Measurements from ENCODE around the gene SRMS. TPM values are rescaled to one million over a fixed set of nuclear protein-coding genes. Genes with fewer than 3 reads are reported as not detected.

SRMS gene
- total and polyA plus RNA-seq, 2 donors (not counting 1 experiment from before 2014, with no cell fraction given): not detected

DNA sequence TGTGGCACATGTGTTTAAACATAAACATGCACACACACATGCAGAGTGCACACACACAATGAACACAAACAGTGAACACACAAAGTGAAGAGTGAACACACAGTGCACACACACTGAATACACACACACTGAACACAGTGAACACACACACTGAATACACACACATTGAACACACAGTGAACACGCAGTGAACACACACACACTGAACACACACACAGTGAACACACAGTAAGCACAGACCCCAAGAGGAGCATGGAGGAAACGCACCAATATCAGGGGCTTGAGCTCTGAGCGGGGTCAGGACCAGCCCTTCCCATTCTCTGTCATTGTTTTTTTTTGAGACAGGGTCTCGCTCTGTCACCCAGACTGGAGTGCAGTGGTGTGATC is 43.6 kb upstream of the SRMS start:
- no peak for DNase-seq (ENCODE audit: low read depth in 2 of 2)
- Histone ChIP-seq H4K20me1 (ENCODE audit: control insufficient read depth, extremely low read depth, insufficient read depth, low read length) (no peaks in the 10 kb centered on the region), H3K9me3 (ENCODE audit: control insufficient read depth, insufficient read depth, low read depth, low read length) (no peaks in the 10 kb centered on the region), H3K4me3 (replicated peaks in 1 of 4; ENCODE audit: control extremely low read depth in 1 of 4, insufficient read depth in 1 of 4, low read depth in 3 of 4, low read length in 4 of 4) (no peak overlapping the region), H3K27ac (ENCODE audit: insufficient read depth, low read length) (no peak overlapping the region), H3K9ac (ENCODE audit: insufficient read depth, low read length) (no peak overlapping the region), H3K27me3 (ENCODE audit: control insufficient read depth, insufficient read depth, low read length) (no peaks in the 10 kb centered on the region), H2AFZ (ENCODE audit: low read length) (no peak overlapping the region), H3K36me3 (ENCODE audit: control insufficient read depth, insufficient read depth, low read length) (peaks cover 17% of the 10 kb centered on the region), H3K4me1 (ENCODE audit: control insufficient read depth, extremely low read depth, insufficient read depth, low read length) (peaks cover 8% of the 10 kb centered on the region), H3K79me2 (ENCODE audit: control insufficient read depth, insufficient read depth, low read length) (no peaks in the 10 kb centered on the region), H3K4me2 (ENCODE audit: extremely low read depth, insufficient read depth, low read length) (no peak overlapping the region)
- no peak for TF ChIP-seq EZH2 (IDR thresholded peaks at IDR 0.05; ENCODE audit: low read length, missing control alignments)
- TF ChIP-seq, protein P1, sequence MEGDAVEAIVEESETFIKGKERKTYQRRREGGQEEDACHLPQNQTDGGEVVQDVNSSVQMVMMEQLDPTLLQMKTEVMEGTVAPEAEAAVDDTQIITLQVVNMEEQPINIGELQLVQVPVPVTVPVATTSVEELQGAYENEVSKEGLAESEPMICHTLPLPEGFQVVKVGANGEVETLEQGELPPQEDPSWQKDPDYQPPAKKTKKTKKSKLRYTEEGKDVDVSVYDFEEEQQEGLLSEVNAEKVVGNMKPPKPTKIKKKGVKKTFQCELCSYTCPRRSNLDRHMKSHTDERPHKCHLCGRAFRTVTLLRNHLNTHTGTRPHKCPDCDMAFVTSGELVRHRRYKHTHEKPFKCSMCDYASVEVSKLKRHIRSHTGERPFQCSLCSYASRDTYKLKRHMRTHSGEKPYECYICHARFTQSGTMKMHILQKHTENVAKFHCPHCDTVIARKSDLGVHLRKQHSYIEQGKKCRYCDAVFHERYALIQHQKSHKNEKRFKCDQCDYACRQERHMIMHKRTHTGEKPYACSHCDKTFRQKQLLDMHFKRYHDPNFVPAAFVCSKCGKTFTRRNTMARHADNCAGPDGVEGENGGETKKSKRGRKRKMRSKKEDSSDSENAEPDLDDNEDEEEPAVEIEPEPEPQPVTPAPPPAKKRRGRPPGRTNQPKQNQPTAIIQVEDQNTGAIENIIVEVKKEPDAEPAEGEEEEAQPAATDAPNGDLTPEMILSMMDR (conservative IDR thresholded peaks at IDR 0.05 in 1 of 2, IDR thresholded peaks at IDR 0.05 in 1 of 2; ENCODE audit: low read depth in 1 of 2, low read length in 2 of 2): no peak

DNA sequence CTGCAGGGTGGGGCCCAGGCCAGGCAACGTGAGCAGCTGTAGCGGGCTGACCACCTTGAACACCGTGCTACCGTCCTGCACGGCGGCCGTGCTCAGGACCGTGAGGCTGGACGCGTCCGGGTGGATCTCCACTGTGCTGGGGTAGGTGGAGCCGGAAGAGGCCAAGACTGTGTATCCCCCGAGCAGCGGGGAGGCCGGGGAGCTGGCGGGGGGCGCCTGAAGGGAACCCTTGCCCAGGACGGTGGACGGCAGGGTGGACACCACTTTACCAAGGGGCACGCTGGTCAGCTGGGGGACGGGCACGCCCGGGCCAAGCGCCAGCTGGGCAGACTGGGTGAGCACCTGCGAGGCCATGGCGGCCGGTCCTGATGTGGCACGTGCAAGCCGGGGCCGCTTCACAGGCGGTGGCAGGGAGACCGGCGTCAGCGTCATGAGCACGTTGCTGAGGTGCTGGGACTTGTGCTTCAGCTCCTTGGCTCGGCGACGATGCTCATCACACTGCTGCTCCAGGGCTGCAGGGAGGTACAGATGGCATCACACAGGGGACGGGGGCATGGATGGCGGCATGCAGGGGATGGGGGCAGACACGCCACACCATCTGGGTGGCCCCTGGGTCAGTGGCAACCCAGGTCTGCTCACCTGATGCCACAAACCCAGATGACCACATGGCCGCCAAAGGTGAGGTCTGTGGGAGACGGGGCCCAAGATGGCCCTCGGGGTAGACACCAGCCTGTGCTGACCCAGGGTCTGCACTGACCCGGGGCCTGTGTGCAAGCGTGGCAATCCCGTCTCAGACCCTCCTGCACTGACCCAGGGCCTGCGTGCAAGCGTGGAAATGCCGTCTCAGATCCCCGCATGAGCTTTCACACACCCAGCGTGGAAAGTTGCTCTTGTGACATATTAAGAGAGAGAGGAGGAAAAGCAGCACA is 42.9 kb upstream of the SRMS start:
- Histone ChIP-seq H3K27ac (ENCODE audit: insufficient read depth, low read length) (no peak overlapping the region), H3K9ac (ENCODE audit: insufficient read depth, low read length) (no peak overlapping the region), H3K79me2 (ENCODE audit: control insufficient read depth, insufficient read depth, low read length) (no peaks in the 10 kb centered on the region), H3K27me3 (ENCODE audit: control insufficient read depth, insufficient read depth, low read length) (no peaks in the 10 kb centered on the region), H3K4me1 (ENCODE audit: control insufficient read depth, extremely low read depth, insufficient read depth, low read length) (peaks cover 8% of the 10 kb centered on the region), H2AFZ (ENCODE audit: low read length) (no peak overlapping the region), H3K4me3 (replicated peaks in 1 of 4; ENCODE audit: control extremely low read depth in 1 of 4, insufficient read depth in 1 of 4, low read depth in 3 of 4, low read length in 4 of 4) (no peak overlapping the region), H3K4me2 (ENCODE audit: extremely low read depth, insufficient read depth, low read length) (no peak overlapping the region), H3K36me3 (ENCODE audit: control insufficient read depth, insufficient read depth, low read length) (peaks cover 17% of the 10 kb centered on the region), H3K9me3 (ENCODE audit: control insufficient read depth, insufficient read depth, low read depth, low read length) (no peaks in the 10 kb centered on the region), H4K20me1 (ENCODE audit: control insufficient read depth, extremely low read depth, insufficient read depth, low read length) (no peaks in the 10 kb centered on the region)
- TF ChIP-seq EZH2 (IDR thresholded peaks at IDR 0.05; ENCODE audit: low read length, missing control alignments): no peak
- TF ChIP-seq, protein P1 (conservative IDR thresholded peaks at IDR 0.05 in 1 of 2, IDR thresholded peaks at IDR 0.05 in 1 of 2; ENCODE audit: low read depth in 1 of 2, low read length in 2 of 2): no peak
- no peak for DNase-seq (ENCODE audit: low read depth in 2 of 2)

DNA sequence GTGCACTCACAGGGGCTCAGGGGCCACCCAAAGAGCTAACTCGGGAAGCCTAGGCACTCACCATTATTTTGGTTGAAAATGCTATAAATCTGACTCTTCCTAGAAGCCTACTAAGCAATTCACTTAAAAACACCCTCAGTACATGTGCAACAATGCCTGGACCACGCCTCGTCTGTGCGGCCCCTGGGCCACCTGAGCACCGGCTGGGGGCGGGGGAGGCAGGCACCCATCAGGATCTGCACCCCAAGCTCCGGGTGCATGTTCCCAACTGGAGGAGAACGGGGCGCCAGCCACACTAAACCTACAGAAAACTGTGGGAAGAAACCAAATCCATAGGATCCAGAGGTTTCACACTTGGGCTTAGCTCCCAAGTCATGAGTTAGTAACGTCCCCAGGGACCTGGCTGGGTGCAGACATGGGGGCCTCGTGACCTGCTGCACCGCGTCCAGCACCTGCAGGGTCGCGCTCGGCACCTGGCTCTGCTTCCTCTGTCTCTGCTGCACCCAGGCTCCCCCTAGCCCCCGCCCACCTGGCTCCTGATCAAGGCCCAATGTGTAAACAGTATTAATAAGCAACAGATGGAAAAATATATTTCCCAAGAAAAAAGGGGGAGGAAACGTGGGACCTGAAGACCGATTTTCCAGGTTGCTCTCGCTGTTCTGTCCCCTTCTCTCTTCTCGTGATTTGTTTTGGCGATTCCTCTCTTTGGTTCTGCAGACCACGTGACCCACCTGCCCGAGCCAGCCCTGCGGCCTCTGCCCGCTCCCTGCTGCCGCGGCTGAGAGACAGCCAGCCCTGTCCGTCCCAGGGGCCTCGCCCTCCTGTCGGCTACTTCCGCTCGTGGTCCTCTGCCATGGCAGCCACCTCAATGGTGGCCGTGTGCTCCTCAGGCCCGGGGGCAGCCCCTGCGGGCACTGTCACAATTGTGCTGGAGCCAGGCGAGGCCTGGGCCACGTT is 42.0 kb upstream of the SRMS start:
- Histone ChIP-seq H2AFZ (ENCODE audit: low read length) (no peak overlapping the region), H3K9me3 (ENCODE audit: control insufficient read depth, insufficient read depth, low read depth, low read length) (no peaks in the 10 kb centered on the region), H3K27ac (ENCODE audit: insufficient read depth, low read length) (no peak overlapping the region), H3K4me1 (ENCODE audit: control insufficient read depth, extremely low read depth, insufficient read depth, low read length) (peaks cover 8% of the 10 kb centered on the region), H3K9ac (ENCODE audit: insufficient read depth, low read length) (no peak overlapping the region), H3K4me2 (ENCODE audit: extremely low read depth, insufficient read depth, low read length) (no peak overlapping the region), H3K36me3 (ENCODE audit: control insufficient read depth, insufficient read depth, low read length) (peaks cover 16% of the 10 kb centered on the region), H3K4me3 (replicated peaks in 1 of 4; ENCODE audit: control extremely low read depth in 1 of 4, insufficient read depth in 1 of 4, low read depth in 3 of 4, low read length in 4 of 4) (no peak overlapping the region), H4K20me1 (ENCODE audit: control insufficient read depth, extremely low read depth, insufficient read depth, low read length) (no peaks in the 10 kb centered on the region), H3K79me2 (ENCODE audit: control insufficient read depth, insufficient read depth, low read length) (no peaks in the 10 kb centered on the region), H3K27me3 (ENCODE audit: control insufficient read depth, insufficient read depth, low read length) (no peaks in the 10 kb centered on the region)
- TF ChIP-seq, protein P1 (conservative IDR thresholded peaks at IDR 0.05 in 1 of 2, IDR thresholded peaks at IDR 0.05 in 1 of 2; ENCODE audit: low read depth in 1 of 2, low read length in 2 of 2): no peak
- no peak for TF ChIP-seq EZH2 (IDR thresholded peaks at IDR 0.05; ENCODE audit: low read length, missing control alignments)
- no peak for DNase-seq (ENCODE audit: low read depth in 2 of 2)
